ENCODE results near the gene MEOX1.

GRCh38 chr17:43599835-43600234 lies 61.9 kb downstream of the MEOX1 start:
- no peak for TF ChIP-seq CTCF (IDR thresholded peaks at IDR 0.05)
- TF ChIP-seq POLR2AphosphoS5 (IDR thresholded peaks at IDR 0.05) = no peak
- TF ChIP-seq POLR2A (IDR thresholded peaks at IDR 0.05) = no peak
